BLaER1 (cell line): Measurements from ENCODE around the gene TOMM20.
"Not testable (repeated sequence)": the region's sequence is repeated elsewhere in the genome, so short reads cannot be mapped to it uniquely, and the experiment has no call there.

Source experiments
- H3K27ac ChIP-seq: shearing (Covaris generic); formaldehyde crosslinking; 2 replicates; pipeline ENCODE4 v1.8.1; 2022
- H3K27me3 ChIP-seq: shearing (Covaris generic); formaldehyde crosslinking; 2 replicates; pipeline ENCODE4 v1.8.1; 2022
- H3K36me3 ChIP-seq: shearing (Covaris generic); formaldehyde crosslinking; 2 replicates; pipeline ENCODE4 v1.8.1; 2022
- H3K4me1 ChIP-seq: shearing (Covaris generic); formaldehyde crosslinking; 2 replicates; pipeline ENCODE4 v1.8.1; 2022
- H3K4me2 ChIP-seq: shearing (Covaris generic); formaldehyde crosslinking; 2 replicates; pipeline ENCODE4 v1.8.1; 2022
- H3K4me3 ChIP-seq: shearing (Covaris generic); formaldehyde crosslinking; 2 replicates; pipeline ENCODE4 v1.8.1; 2022
- H3K9ac ChIP-seq: shearing (Covaris generic); formaldehyde crosslinking; 2 replicates; pipeline ENCODE4 v1.8.1; 2022
- H3K9me3 ChIP-seq: shearing (Covaris generic); formaldehyde crosslinking; 2 replicates; pipeline ENCODE4 v1.8.1; 2022
- H4K20me1 ChIP-seq: shearing (Covaris generic); formaldehyde crosslinking; 2 replicates; pipeline ENCODE4 v1.8.1; 2022
- Cebpa-rat ChIP-seq: shearing (Covaris generic); IDR thresholded peaks from 2 replicates; pipeline ENCODE4 v1.8.1; 2022

Gene TOMM20

GRCh38 chr1:235073968-235074522, 54.6 kb downstream of the TOMM20 start:
- peak overlapping the region; percentile 83 for H3K4me2 ChIP-seq
- H3K27ac ChIP-seq: peak overlapping the region; percentile 88
- H3K4me1 ChIP-seq: peaks cover 71% of the 10 kb centered on the region
- no peaks in the 10 kb centered on the region for H3K36me3 ChIP-seq
- no peaks in the 10 kb centered on the region for H3K9me3 ChIP-seq
- no peaks in the 10 kb centered on the region for H3K27me3 ChIP-seq
- no peak overlapping the region for H3K4me3 ChIP-seq
- TF ChIP-seq Cebpa-rat: no peak
- H4K20me1 ChIP-seq: no peaks in the 10 kb centered on the region
- peak overlapping the region; percentile 75 for H3K9ac ChIP-seq

- H3K36me3 ChIP-seq: no peaks in the 10 kb centered on the region
- H3K9me3 ChIP-seq: no peaks in the 10 kb centered on the region
- H4K20me1 ChIP-seq: no peaks in the 10 kb centered on the region
- peaks cover 66% of the 10 kb centered on the region for H3K4me1 ChIP-seq
- H3K27ac ChIP-seq: peak overlapping the region; percentile 88
- H3K4me2 ChIP-seq: peak overlapping the region; percentile 83
- peak overlapping the region; percentile 75; the same call in 1 of the 2 replicates for H3K9ac ChIP-seq
- H3K4me3 ChIP-seq: no peak overlapping the region
- H3K27me3 ChIP-seq: no peaks in the 10 kb centered on the region
- no peak for TF ChIP-seq Cebpa-rat
These were observed 55.2 kb downstream of the TOMM20 start for GRCh38 chr1:235073331-235073967.

GRCh38 chr1:235072577-235072976, 56.1 kb downstream of the TOMM20 start:
- not testable (repeated sequence) for H3K9me3 ChIP-seq, H3K4me2 ChIP-seq, H3K27ac ChIP-seq, H4K20me1 ChIP-seq, H3K36me3 ChIP-seq, H3K9ac ChIP-seq, H3K27me3 ChIP-seq, H3K4me3 ChIP-seq
- peaks cover 65% of the 10 kb centered on the region for H3K4me1 ChIP-seq

GRCh38 chr1:235072096-235072495, 56.5 kb downstream of the TOMM20 start:
- TF ChIP-seq Cebpa-rat: no peak
- Histone ChIP-seq H3K4me2 (no peak overlapping the region), H3K9ac (no peak overlapping the region), H3K27me3 (no peaks in the 10 kb centered on the region), H3K4me3 (no peak overlapping the region), H3K4me1 (peaks cover 65% of the 10 kb centered on the region), H3K36me3 (no peaks in the 10 kb centered on the region), H4K20me1 (no peaks in the 10 kb centered on the region), H3K9me3 (no peaks in the 10 kb centered on the region), H3K27ac (no peak overlapping the region)

- no peak overlapping the region for H3K27ac ChIP-seq
- no peak overlapping the region for H3K4me3 ChIP-seq
- H3K27me3 ChIP-seq: no peaks in the 10 kb centered on the region
- H4K20me1 ChIP-seq: no peaks in the 10 kb centered on the region
- no peak for TF ChIP-seq Cebpa-rat
- H3K4me2 ChIP-seq: no peak overlapping the region
- H3K4me1 ChIP-seq: peaks cover 53% of the 10 kb centered on the region
- H3K9me3 ChIP-seq: no peaks in the 10 kb centered on the region
- no peaks in the 10 kb centered on the region for H3K36me3 ChIP-seq
- no peak overlapping the region for H3K9ac ChIP-seq
These were observed 57.8 kb downstream of the TOMM20 start for GRCh38 chr1:235070819-235071218.

- no peak for TF ChIP-seq Cebpa-rat
- Histone ChIP-seq H3K27ac (peak overlapping the region; percentile 43; the same call in 1 of the 2 replicates), H3K36me3 (no peaks in the 10 kb centered on the region), H3K27me3 (no peaks in the 10 kb centered on the region), H3K9ac (no peak overlapping the region; the same call in 1 of the 2 replicates), H3K4me3 (no peak overlapping the region), H4K20me1 (no peaks in the 10 kb centered on the region), H3K9me3 (no peaks in the 10 kb centered on the region), H3K4me2 (no peak overlapping the region), H3K4me1 (peaks cover 44% of the 10 kb centered on the region)
These were observed 58.8 kb downstream of the TOMM20 start for GRCh38 chr1:235069577-235070563.

GRCh38 chr1:235069176-235069575, 59.5 kb downstream of the TOMM20 start:
- Histone ChIP-seq H3K27me3 (no peaks in the 10 kb centered on the region), H3K36me3 (no peaks in the 10 kb centered on the region), H4K20me1 (no peaks in the 10 kb centered on the region), H3K4me1 (peaks cover 37% of the 10 kb centered on the region), H3K9ac (no peak overlapping the region; the same call in 1 of the 2 replicates), H3K4me2 (no peak overlapping the region), H3K4me3 (no peak overlapping the region), H3K9me3 (no peaks in the 10 kb centered on the region), H3K27ac (peak overlapping the region; percentile 43; the same call in 1 of the 2 replicates)
- TF ChIP-seq Cebpa-rat: no peak

GRCh38 chr1:235068158-235069121, 60.2 kb downstream of the TOMM20 start:
- no peaks in the 10 kb centered on the region for H3K9me3 ChIP-seq
- no peaks in the 10 kb centered on the region for H3K27me3 ChIP-seq
- H3K27ac ChIP-seq: peak overlapping the region; percentile 2; the same call in 1 of the 2 replicates
- H3K4me2 ChIP-seq: peak overlapping the region; percentile 27
- H3K4me1 ChIP-seq: peaks cover 37% of the 10 kb centered on the region
- no peaks in the 10 kb centered on the region for H3K36me3 ChIP-seq
- H3K9ac ChIP-seq: no peak overlapping the region
- no peak for TF ChIP-seq Cebpa-rat
- H3K4me3 ChIP-seq: no peak overlapping the region
- no peaks in the 10 kb centered on the region for H4K20me1 ChIP-seq
